HepG2 (cell line): ENCODE data around the gene USF2. TPM values are rescaled to one million over a fixed set of nuclear protein-coding genes. Genes with fewer than 3 reads are reported as not detected.
A peak's percentile ranks its signal among the peaks of the same experiment; 100 is the strongest.

Source experiments
- ATAC-seq: fragments of 200-7000 bp; cut with Tn5 transposase; 3 replicates; pipeline ENCODE4 v1.9.1; 2020; ENCODE audit warnings: mild to moderate bottlenecking, moderate library complexity
- BruUV-seq: library from RNA; stranded (reverse); fragments of 400-500 nt; replicated peaks from 2 replicates; lab custom pipeline; 2021; lab: Mats Ljungman, UMichigan
- CTCF ChIA-PET: fragments of 300-600 bp; formaldehyde crosslinking; extraction: SDS; loops from one replicate; lab custom pipeline; 2021; ENCODE audit warnings: low total read pairs, inconsistent platforms, low intra/inter-chr PET ratio; lab: Yijun Ruan, JAX
- POLR2A ChIA-PET: fragments of 350-600 bp; sonication (Branson Sonifier 250); formaldehyde crosslinking; loops from one replicate; lab custom pipeline; 2020; ENCODE audit warnings: antibody characterized with exemption, inconsistent platforms; lab: Yijun Ruan, JAX
- DNase-seq: peaks from one replicate; pipeline ENCODE4 v3.0.0-alpha.2; 2015; ENCODE audit warnings: low spot score
- FAIRE-seq: peaks from 3 replicates; lab custom pipeline; 2011; peaks lifted over from hg19 to GRCh38; lab: Jason Lieb, UNC
- H2AFZ ChIP-seq: one replicate; pipeline ENCODE4 v1.6.1; 2011; ENCODE audit warnings: low read length, inconsistent platforms
- H3K27ac ChIP-seq: fragments of 300-600 bp; 3 replicates; pipeline ENCODE4 v1.8.0; 2011; ENCODE audit warnings: mixed run types, mild to moderate bottlenecking, mixed read lengths, low read length, inconsistent platforms; ENCODE audit not compliant: insufficient read depth; ENCODE audit errors: extremely low read length
- H3K27me3 ChIP-seq, 2 experiments: fragments of 200-600 bp in 1 of 2; 2 replicates in 1 of 2; 3 replicates in 1 of 2; pipeline versions ENCODE4 v1.6.0 to v1.8.0; 2011; ENCODE audit warnings: low read length in 2 of 2, mild to moderate bottlenecking in 2 of 2, moderate library complexity in 2 of 2, inconsistent platforms in 1 of 2; ENCODE audit not compliant: insufficient read depth in 2 of 2, control insufficient read depth in 1 of 2
- H3K36me3 ChIP-seq, 2 experiments: fragments of 200-600 bp in 1 of 2; replicated peaks in 1 of 2; 2 replicates in 1 of 2; 3 replicates in 1 of 2; pipeline versions ENCODE4 v1.5.1 to v1.8.0; 2011; ENCODE audit warnings: low read length in 2 of 2, inconsistent platforms in 1 of 2; ENCODE audit not compliant: insufficient read depth in 2 of 2, control insufficient read depth in 1 of 2
- H3K4me1 ChIP-seq: 2 replicates; pipeline ENCODE4 v1.5.1; 2012; ENCODE audit warnings: low read length, inconsistent platforms; ENCODE audit not compliant: insufficient read depth
- H3K4me2 ChIP-seq: 2 replicates; pipeline ENCODE4 v1.6.0; 2011; ENCODE audit warnings: low read depth, low read length, inconsistent platforms
- H3K4me3 ChIP-seq, 3 experiments: fragments of 200-600 bp in 1 of 3; sonication (generic), shearing (Covaris generic) in 1 of 3; replicated peaks in 1 of 3; 2 replicates each; pipeline ENCODE4 v1.5.1; 2011 to 2016; ENCODE audit warnings: low read length in 3 of 3, inconsistent platforms in 2 of 3, low read depth in 2 of 3, mild to moderate bottlenecking in 2 of 3, control low read depth in 1 of 3, mixed read lengths in 1 of 3; ENCODE audit not compliant: insufficient read depth in 1 of 3
- H3K79me2 ChIP-seq: one replicate; pipeline ENCODE4 v1.6.1; 2011; ENCODE audit warnings: low read length, inconsistent platforms; ENCODE audit not compliant: insufficient read depth
- H3K9ac ChIP-seq: 2 replicates; pipeline ENCODE4 v1.6.0; 2011; ENCODE audit warnings: mild to moderate bottlenecking, low read depth, low read length, inconsistent platforms; ENCODE audit not compliant: insufficient read depth
- H3K9me3 ChIP-seq: 2 replicates; pipeline ENCODE4 v1.5.1; 2012; ENCODE audit warnings: mild to moderate bottlenecking, low read length
- H4K20me1 ChIP-seq: 2 replicates; pipeline ENCODE4 v1.6.0; 2011; ENCODE audit warnings: inconsistent platforms, mild to moderate bottlenecking, low read length, moderate library complexity; ENCODE audit not compliant: insufficient read depth
- GABPA ChIP-seq, 2 experiments: IDR thresholded peaks; 2 replicates each; pipeline ENCODE4 v1.6.1; 2011 to 2016; ENCODE audit warnings: low read depth in 2 of 2, low read length in 1 of 2, missing biosample characterization in 1 of 2, missing genetic modification characterization in 1 of 2
- HNRNPK ChIP-seq: fragments of 200-400 bp; formaldehyde crosslinking; IDR thresholded peaks from 2 replicates; pipeline ENCODE4 v1.6.1; 2018; ENCODE audit warnings: low read length, low read depth, moderate library complexity, mild to moderate bottlenecking; ENCODE audit not compliant: poor library complexity, severe bottlenecking
- PHF5A ChIP-seq: IDR thresholded peaks from one replicate; pipeline ENCODE4 v1.6.1; 2018; ENCODE audit warnings: low read depth, missing genetic modification reagents; ENCODE audit not compliant: unreplicated experiment
- RBAK ChIP-seq: sonication (generic); formaldehyde crosslinking; IDR thresholded peaks from 2 replicates; pipeline ENCODE4 v1.5.1; 2020; ENCODE audit warnings: mild to moderate bottlenecking, missing genetic modification reagents
- RNF2 ChIP-seq: fragments of 450-650 bp; conservative IDR thresholded peaks from 2 replicates; pipeline ENCODE4 v1.6.1; 2016; ENCODE audit warnings: low read depth
- USF2 ChIP-seq, 2 experiments: sonication (generic) in 1 of 2; formaldehyde crosslinking in 1 of 2; IDR thresholded peaks; 2 replicates each; pipeline versions ENCODE4 v1.5.1 to v1.6.1; 2011 to 2020; ENCODE audit warnings: borderline replicate concordance in 1 of 2, low read depth in 1 of 2, low read length in 1 of 2, mild to moderate bottlenecking in 1 of 2, missing genetic modification reagents in 1 of 2, moderate library complexity in 1 of 2
- ZNF12 ChIP-seq: sonication (generic); formaldehyde crosslinking; IDR thresholded peaks from 2 replicates; pipeline ENCODE4 v1.5.0; 2020; ENCODE audit warnings: missing genetic modification reagents
- WGBS: methylation state at CpG from one replicate; pipeline ENCODE4 v1.1.6; 2017; ENCODE audit warnings: low lambda C conversion rate; 5-methylcytosine and 5-hydroxymethylcytosine counted together
- in situ Hi-C: cut with HindIII; loops from 2 replicates; pipeline ENCODE4 v1.10.0; 2017; ENCODE audit warnings: low pct_unique_long_range_greater_than_20kb; ENCODE audit not compliant: extremely low pct_ligation_motif_present
- intact Hi-C: fragments of 100-400 bp; cut with micrococcal nuclease; formaldehyde crosslinking; loops from one replicate; pipeline ENCODE4 v1.10.0; 2022; ENCODE audit not compliant: unreplicated experiment
- polyA plus RNA-seq, 8 experiments: library from polyadenylated mRNA; depleted of rRNA in 3 of 8; stranded (reverse) in 7 of 8; unstranded in 1 of 8; fragments of >200 nt; fragmentation: Illumina TruSeq in 4 of 8; extraction: Trizol in 4 of 8; gene quantifications; 2 replicates each; pipeline versions ENCODE4 v1.2.1 to v1.2.3, GENCODE V29; 2011 to 2016; ENCODE audit warnings: low read depth in 4 of 8, missing spikeins in 1 of 8, mixed read lengths in 1 of 8; ENCODE audit not compliant: insufficient read depth in 1 of 8
- total RNA-seq, 5 experiments: library from RNA; depleted of rRNA; stranded (reverse); fragments of >200 nt; fragmentation: Illumina TruSeq; extraction: Trizol; gene quantifications; 2 replicates each; pipeline ENCODE4 v1.2.3, GENCODE V29; 2016; ENCODE audit warnings: low read depth in 1 of 5

Gene USF2
- total and polyA plus RNA-seq, 2 of the 13 experiments (the other 11 are each of a cell fraction or from before 2014, with no cell fraction given): 54.9 to 106 TPM

- TF ChIP-seq GABPA (IDR thresholded peaks at IDR 0.05; ENCODE audit: low read depth, low read length) (no peak), GABPA (CRISPR knock-in tag; IDR thresholded peaks at IDR 0.05; ENCODE audit: low read depth) (no peak), RNF2 (no peak), USF2 (IDR thresholded peaks at IDR 0.05; ENCODE audit: low read depth, low read length) (peak; percentile 39; the same call in 1 of the 2 replicates), USF2 (CRISPR knock-in tag; IDR thresholded peaks at IDR 0.05; ENCODE audit: borderline replicate concordance) (no peak), HNRNPK (peak; percentile 95)
Observed at GRCh38 chr19:35268536-35269437, at the start of gene USF2 (continued).

GRCh38 chr19:35219008-35219407 lies 49.8 kb upstream of the USF2 start:
- Histone ChIP-seq H3K27me3 (no peaks in the 10 kb centered on the region; a peak in 1 of 5 replicates), H3K27ac (no peak overlapping the region), H3K4me3 (no peak overlapping the region), H3K4me2 (no peak overlapping the region), H4K20me1 (no peaks in the 10 kb centered on the region), H3K9me3 (no peaks in the 10 kb centered on the region)
- intact Hi-C loops: no loop called here
- no peak for DNase-seq
- TF ChIP-seq PHF5A (CRISPR knock-in tag) (no peak), ZNF12 (CRISPR knock-in tag) (peak; percentile 90; the same call in 1 of the 2 replicates), RBAK (CRISPR knock-in tag) (peak; percentile 77; the same call in 1 of the 2 replicates)
- TF ChIP-seq, all 625 proteins: peak for 2
- no peaks in the 10 kb centered on the region for H3K36me3 ChIP-seq
- POLR2A ChIA-PET: no interaction called here
- FAIRE-seq (no peak), ATAC-seq (no peak)
- no peak overlapping the region for H2AFZ ChIP-seq
- H3K9ac ChIP-seq: no peak overlapping the region
- in situ Hi-C loops: no loop called here
- peaks cover 10% of the 10 kb centered on the region; the same call in 1 of the 2 replicates for H3K4me1 ChIP-seq
- no TSS peak for BruUV-seq
- 10% methylated on average over 1 of the region's 1 CpG for WGBS
- CTCF ChIA-PET: no interaction called here
- H3K79me2 ChIP-seq: no peaks in the 10 kb centered on the region
